BLaER1 (cell line): Measurements from ENCODE around the gene SPTLC3.

Experiments used
- H3K27ac ChIP-seq: shearing (Covaris generic); formaldehyde crosslinking; 2 replicates; pipeline ENCODE4 v1.8.1; 2022
- H3K27me3 ChIP-seq: shearing (Covaris generic); formaldehyde crosslinking; 2 replicates; pipeline ENCODE4 v1.8.1; 2022
- H3K36me3 ChIP-seq: shearing (Covaris generic); formaldehyde crosslinking; 2 replicates; pipeline ENCODE4 v1.8.1; 2022
- H3K4me1 ChIP-seq: shearing (Covaris generic); formaldehyde crosslinking; 2 replicates; pipeline ENCODE4 v1.8.1; 2022
- H3K4me2 ChIP-seq: shearing (Covaris generic); formaldehyde crosslinking; 2 replicates; pipeline ENCODE4 v1.8.1; 2022
- H3K4me3 ChIP-seq: shearing (Covaris generic); formaldehyde crosslinking; 2 replicates; pipeline ENCODE4 v1.8.1; 2022
- H3K9ac ChIP-seq: shearing (Covaris generic); formaldehyde crosslinking; 2 replicates; pipeline ENCODE4 v1.8.1; 2022
- H3K9me3 ChIP-seq: shearing (Covaris generic); formaldehyde crosslinking; 2 replicates; pipeline ENCODE4 v1.8.1; 2022
- H4K20me1 ChIP-seq: shearing (Covaris generic); formaldehyde crosslinking; 2 replicates; pipeline ENCODE4 v1.8.1; 2022
- Cebpa-rat ChIP-seq: shearing (Covaris generic); IDR thresholded peaks from 2 replicates; pipeline ENCODE4 v1.8.1; 2022

Gene SPTLC3

DNA sequence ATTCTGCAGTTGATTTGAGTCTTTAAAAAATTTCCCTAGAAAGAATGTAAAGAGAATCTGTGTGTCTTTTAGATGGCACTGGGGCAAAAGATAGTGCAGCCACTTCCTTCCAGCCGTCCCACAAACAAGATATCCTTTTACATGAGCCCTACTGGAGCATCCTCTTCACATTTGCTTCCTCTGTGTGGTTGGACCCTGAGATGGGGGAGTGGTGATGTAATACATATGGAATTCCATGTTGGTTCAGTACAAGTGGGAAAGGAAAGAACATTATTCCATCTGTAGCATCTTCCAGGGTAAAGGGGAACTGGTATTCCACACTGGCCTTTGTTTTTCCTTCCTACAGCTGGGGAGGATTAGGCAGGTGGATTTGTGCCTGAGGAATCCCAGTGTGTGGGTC lies 133.4 kb downstream of the SPTLC3 start:
- Histone ChIP-seq H3K27ac (no peak overlapping the region), H3K4me2 (no peak overlapping the region)

GRCh38 chr20:13147071-13147963 lies 138.5 kb downstream of the SPTLC3 start:
- no peak overlapping the region for H3K4me2 ChIP-seq
- no peak for TF ChIP-seq Cebpa-rat
- no peaks in the 10 kb centered on the region for H4K20me1 ChIP-seq
- H3K9ac ChIP-seq = no peak overlapping the region
- no peaks in the 10 kb centered on the region for H3K36me3 ChIP-seq
- H3K9me3 ChIP-seq = no peaks in the 10 kb centered on the region
- no peak overlapping the region for H3K4me3 ChIP-seq
- H3K4me1 ChIP-seq = no peaks in the 10 kb centered on the region
- no peak overlapping the region for H3K27ac ChIP-seq
- no peaks in the 10 kb centered on the region for H3K27me3 ChIP-seq

More for the DNA sequence above, 133.4 kb downstream of the SPTLC3 start:
- H3K4me1 ChIP-seq = no peaks in the 10 kb centered on the region
- no peak for TF ChIP-seq Cebpa-rat
- H3K9me3 ChIP-seq = no peaks in the 10 kb centered on the region
- H3K36me3 ChIP-seq = no peaks in the 10 kb centered on the region
- no peak overlapping the region for H3K9ac ChIP-seq
- no peak overlapping the region for H3K4me3 ChIP-seq
- H3K27me3 ChIP-seq = no peaks in the 10 kb centered on the region
- no peaks in the 10 kb centered on the region for H4K20me1 ChIP-seq

- Histone ChIP-seq H3K4me3 (no peak overlapping the region), H3K4me1 (no peaks in the 10 kb centered on the region), H3K9ac (no peak overlapping the region), H3K36me3 (no peaks in the 10 kb centered on the region), H3K27me3 (no peaks in the 10 kb centered on the region), H3K4me2 (no peak overlapping the region), H3K9me3 (no peaks in the 10 kb centered on the region), H4K20me1 (no peaks in the 10 kb centered on the region), H3K27ac (no peak overlapping the region)
- no peak for TF ChIP-seq Cebpa-rat
Measured at GRCh38 chr20:13147971-13148370, 139.2 kb downstream of the SPTLC3 start.

GRCh38 chr20:13148402-13148801 lies 139.6 kb downstream of the SPTLC3 start:
- no peak for TF ChIP-seq Cebpa-rat
- H3K4me1 ChIP-seq = no peaks in the 10 kb centered on the region
- no peak overlapping the region for H3K27ac ChIP-seq
- no peaks in the 10 kb centered on the region for H3K36me3 ChIP-seq
- H4K20me1 ChIP-seq = no peaks in the 10 kb centered on the region
- no peak overlapping the region for H3K4me2 ChIP-seq
- no peak overlapping the region for H3K4me3 ChIP-seq
- no peaks in the 10 kb centered on the region for H3K27me3 ChIP-seq
- no peaks in the 10 kb centered on the region for H3K9me3 ChIP-seq
- no peak overlapping the region for H3K9ac ChIP-seq

DNA sequence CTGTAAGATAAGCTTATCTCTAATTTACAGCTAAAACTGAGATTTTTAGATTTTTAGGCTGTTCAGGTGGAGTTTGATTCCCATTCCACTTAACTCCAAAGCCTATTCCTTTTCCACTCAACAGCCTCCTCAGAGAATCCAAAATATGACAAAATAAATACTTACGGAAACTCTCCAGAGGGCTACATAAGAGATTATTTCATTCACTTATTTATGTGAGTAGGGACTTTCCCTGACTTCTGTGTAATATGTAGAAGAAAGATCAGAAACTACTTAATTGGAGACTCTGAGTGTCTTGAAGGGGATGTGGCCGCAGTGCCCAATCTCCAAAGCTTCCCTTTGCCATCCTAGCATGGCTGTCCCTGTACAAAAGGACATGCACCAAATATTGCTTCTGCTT lies 140.2 kb downstream of the SPTLC3 start:
- Histone ChIP-seq H3K9me3 (no peaks in the 10 kb centered on the region), H3K36me3 (no peaks in the 10 kb centered on the region; the same call in 1 of the 2 replicates), H3K4me1 (no peaks in the 10 kb centered on the region), H3K27ac (no peak overlapping the region), H3K27me3 (no peaks in the 10 kb centered on the region), H3K4me2 (no peak overlapping the region), H4K20me1 (no peaks in the 10 kb centered on the region), H3K4me3 (no peak overlapping the region), H3K9ac (no peak overlapping the region)
- no peak for TF ChIP-seq Cebpa-rat

- no peak overlapping the region for H3K4me2 ChIP-seq
- H3K36me3 ChIP-seq = no peaks in the 10 kb centered on the region; the same call in 1 of the 2 replicates
- no peaks in the 10 kb centered on the region for H3K27me3 ChIP-seq
- no peak overlapping the region for H3K27ac ChIP-seq
- H3K9me3 ChIP-seq = no peaks in the 10 kb centered on the region
- H4K20me1 ChIP-seq = no peaks in the 10 kb centered on the region
- H3K4me3 ChIP-seq = no peak overlapping the region
- H3K4me1 ChIP-seq = no peaks in the 10 kb centered on the region
- no peak for TF ChIP-seq Cebpa-rat
- no peak overlapping the region for H3K9ac ChIP-seq
Measured at GRCh38 chr20:13149371-13150105, 140.8 kb downstream of the SPTLC3 start.

GRCh38 chr20:13158369-13158768 lies 149.6 kb downstream of the SPTLC3 start:
- TF ChIP-seq Cebpa-rat = no peak
- H3K27ac ChIP-seq = no peak overlapping the region
- H3K36me3 ChIP-seq = no peaks in the 10 kb centered on the region; the same call in 1 of the 2 replicates
- no peaks in the 10 kb centered on the region for H3K9me3 ChIP-seq
- H3K4me2 ChIP-seq = no peak overlapping the region
- H3K9ac ChIP-seq = no peak overlapping the region
- H3K4me1 ChIP-seq = no peaks in the 10 kb centered on the region
- H3K4me3 ChIP-seq = no peak overlapping the region
- no peaks in the 10 kb centered on the region for H4K20me1 ChIP-seq
- H3K27me3 ChIP-seq = no peaks in the 10 kb centered on the region

DNA sequence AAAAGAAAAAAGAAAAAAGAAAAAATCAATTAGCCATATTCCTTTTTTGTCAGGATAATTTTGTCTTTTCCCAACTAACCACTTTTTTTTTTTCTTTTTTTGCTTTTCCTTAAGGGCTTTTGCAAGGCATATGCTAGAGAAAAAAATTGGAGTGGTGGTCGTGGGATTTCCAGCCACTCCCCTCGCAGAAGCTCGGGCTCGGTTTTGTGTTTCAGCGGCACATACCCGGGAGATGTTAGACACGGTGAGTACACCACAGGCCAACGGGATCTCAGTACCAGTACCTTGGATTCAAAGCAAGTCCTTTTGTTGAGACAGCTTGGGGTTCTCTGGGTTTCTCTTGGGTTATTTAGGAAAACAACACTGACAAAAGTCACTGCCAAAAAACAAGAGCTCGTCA lies 151.1 kb downstream of the SPTLC3 start:
- no peaks in the 10 kb centered on the region for H3K4me1 ChIP-seq
- no peaks in the 10 kb centered on the region for H4K20me1 ChIP-seq
- H3K9me3 ChIP-seq = no peaks in the 10 kb centered on the region
- no peaks in the 10 kb centered on the region; the same call in 1 of the 2 replicates for H3K36me3 ChIP-seq
- no peak for TF ChIP-seq Cebpa-rat
- H3K4me3 ChIP-seq = no peak overlapping the region
- no peaks in the 10 kb centered on the region for H3K27me3 ChIP-seq
- no peak overlapping the region for H3K27ac ChIP-seq
- H3K4me2 ChIP-seq = no peak overlapping the region
- H3K9ac ChIP-seq = no peak overlapping the region

GRCh38 chr20:13165203-13165602 lies 156.4 kb downstream of the SPTLC3 start:
- H3K4me3 ChIP-seq = no peak overlapping the region
- no peak overlapping the region for H3K27ac ChIP-seq
- H3K36me3 ChIP-seq = no peaks in the 10 kb centered on the region
- TF ChIP-seq Cebpa-rat = no peak
- H3K4me2 ChIP-seq = no peak overlapping the region
- no peak overlapping the region for H3K9ac ChIP-seq
- H3K4me1 ChIP-seq = peaks cover 10% of the 10 kb centered on the region; the same call in 1 of the 2 replicates
- H4K20me1 ChIP-seq = no peaks in the 10 kb centered on the region
- H3K27me3 ChIP-seq = no peaks in the 10 kb centered on the region
- H3K9me3 ChIP-seq = no peaks in the 10 kb centered on the region

GRCh38 chr20:13166011-13166410 lies 157.2 kb downstream of the SPTLC3 start:
- no peaks in the 10 kb centered on the region for H4K20me1 ChIP-seq
- no peaks in the 10 kb centered on the region for H3K36me3 ChIP-seq
- H3K9ac ChIP-seq = no peak overlapping the region
- TF ChIP-seq Cebpa-rat = no peak
- no peak overlapping the region for H3K27ac ChIP-seq
- no peaks in the 10 kb centered on the region for H3K27me3 ChIP-seq
- no peak overlapping the region for H3K4me2 ChIP-seq
- no peaks in the 10 kb centered on the region for H3K9me3 ChIP-seq
- H3K4me1 ChIP-seq = peaks cover 10% of the 10 kb centered on the region; the same call in 1 of the 2 replicates
- no peak overlapping the region for H3K4me3 ChIP-seq
